Activated CD8-positive, alpha-beta T cell treated with anti-CD3 and anti-CD28 coated beads for 36 hours (primary cell): ENCODE measurements around the gene ZFC3H1. TPM values are rescaled to one million over a fixed set of nuclear protein-coding genes. Genes with fewer than 3 reads are reported as not detected.

ENCODE experiments used
- ATAC-seq: fragments of 200-7000 bp; cut with Tn5 transposase; one replicate; pipeline ENCODE4 v1.10.0; 2021; ENCODE audit warnings: mild to moderate bottlenecking, moderate library complexity
- CTCF ChIA-PET: fragments of 350-600 bp; sonication (Branson Sonifier 250); formaldehyde crosslinking; loops from one replicate; lab custom pipeline; 2021; ENCODE audit warnings: antibody characterized with exemption; lab: Charles Lee
- POLR2A ChIA-PET: fragments of 350-600 bp; sonication (Branson Sonifier 250); formaldehyde crosslinking; loops from one replicate; lab custom pipeline; 2021; ENCODE audit warnings: antibody characterized with exemption; lab: Charles Lee
- DNase-seq: peaks from one replicate; pipeline ENCODE4 v3.0.0-alpha.2; 2020
- H3K27ac Mint-ChIP-seq: one replicate; pipeline ENCODE4 v1.8.0; 2021; ENCODE audit warnings: mild to moderate bottlenecking, mixed read lengths
- H3K27me3 Mint-ChIP-seq: one replicate; pipeline ENCODE4 v1.8.0; 2021; ENCODE audit warnings: mixed read lengths
- H3K36me3 Mint-ChIP-seq: one replicate; pipeline ENCODE4 v1.8.0; 2021; ENCODE audit warnings: low read depth, mixed read lengths
- H3K4me1 Mint-ChIP-seq: one replicate; pipeline ENCODE4 v1.8.0; 2021; ENCODE audit warnings: low read depth, mixed read lengths
- H3K4me3 Mint-ChIP-seq: one replicate; pipeline ENCODE4 v1.8.0; 2021; ENCODE audit warnings: mild to moderate bottlenecking, moderate library complexity, mixed read lengths
- H3K9me3 Mint-ChIP-seq: one replicate; pipeline ENCODE4 v1.8.0; 2021; ENCODE audit warnings: mixed read lengths
- CTCF ChIP-seq: fragments of 200-600 bp; IDR thresholded peaks from one replicate; pipeline ENCODE4 v1.8.0; 2022; ENCODE audit warnings: antibody characterized with exemption, mild to moderate bottlenecking
- intact Hi-C: fragments of 100-400 bp; cut with micrococcal nuclease; formaldehyde crosslinking; loops from one replicate; pipeline ENCODE4 v1.10.0; 2022
- total RNA-seq, 2 experiments: library from RNA; stranded (reverse); gene quantifications; one replicate each; pipeline ENCODE4 v1.2.3, GENCODE V29; 2021

ZFC3H1 gene
- total RNA-seq, 2 experiments from 2014 or later: 47.1 to 58.4 TPM

- H3K27me3 Mint-ChIP-seq: no peaks in the 10 kb centered on the region
- DNase-seq: no peak
- H3K36me3 Mint-ChIP-seq: no peaks in the 10 kb centered on the region
- ChIA-PET CTCF (no interaction called here), POLR2A (no interaction called here)
- H3K4me3 Mint-ChIP-seq: no peak overlapping the region
- H3K4me1 Mint-ChIP-seq: peaks cover 8% of the 10 kb centered on the region
- no peak for TF ChIP-seq CTCF
- H3K9me3 Mint-ChIP-seq: no peaks in the 10 kb centered on the region
- H3K27ac Mint-ChIP-seq: no peak overlapping the region
- intact Hi-C loops: no loop called here
- ATAC-seq: no peak
Observed at GRCh38 chr12:71682466-71682865, 18.8 kb upstream of the ZFC3H1 start.

GRCh38 chr12:71671816-71672215, 8.2 kb upstream of the ZFC3H1 start:
- H3K4me1 Mint-ChIP-seq: peaks cover 20% of the 10 kb centered on the region
- H3K36me3 Mint-ChIP-seq: peaks cover 7% of the 10 kb centered on the region
- ChIA-PET CTCF (interaction anchor here (1.1 to 1.7 kb wide), 3 partner anchors 15 to 75 kb away, joined by 3 to 4 read pairs (median 3); no protein-coding TSS in a partner anchor), POLR2A (no interaction called here)
- no peak for TF ChIP-seq CTCF
- ATAC-seq: no peak
- H3K9me3 Mint-ChIP-seq: peaks cover 3% of the 10 kb centered on the region
- intact Hi-C loops: no loop called here
- no peak for DNase-seq
- no peak overlapping the region for H3K4me3 Mint-ChIP-seq
- no peak overlapping the region for H3K27ac Mint-ChIP-seq
- no peaks in the 10 kb centered on the region for H3K27me3 Mint-ChIP-seq

GRCh38 chr12:71671311-71671710, 7.7 kb upstream of the ZFC3H1 start:
- H3K27ac Mint-ChIP-seq: no peak overlapping the region

GRCh38 chr12:71666259-71666658, 2.6 kb upstream of the ZFC3H1 start:
- Mint-ChIP-seq H3K4me1 (peaks cover 26% of the 10 kb centered on the region), H3K9me3 (peaks cover 5% of the 10 kb centered on the region), H3K27me3 (no peaks in the 10 kb centered on the region), H3K27ac (peak overlapping the region; percentile 100), H3K36me3 (peaks cover 30% of the 10 kb centered on the region), H3K4me3 (peak overlapping the region; percentile 100)
- DNase-seq: no peak
- ChIA-PET CTCF (interaction anchor here (1.3 kb wide), 1 partner anchor 18 kb away, joined by 3 read pairs; no protein-coding TSS in a partner anchor), POLR2A (interaction anchor here (1.2 to 4.2 kb wide), 3 partner anchors 12 to 20 kb away, joined by 3 to 32 read pairs (median 5); partner anchors contain the start of gene TMEM19)
- TF ChIP-seq CTCF: no peak
- no peak for ATAC-seq
- intact Hi-C loops: loop anchor here (10.0 kb wide), 1 partner anchor 179 kb away; no protein-coding TSS in a partner anchor

More at GRCh38 chr12:71671311-71671710, 7.7 kb upstream of the ZFC3H1 start:
- no peak for ATAC-seq
- ChIA-PET POLR2A (no interaction called here), CTCF (interaction anchor here (1.1 to 1.7 kb wide), 3 partner anchors 15 to 76 kb away, joined by 3 to 4 read pairs (median 3); no protein-coding TSS in a partner anchor)
- intact Hi-C loops: no loop called here
- no peak for TF ChIP-seq CTCF
- H3K4me3 Mint-ChIP-seq: no peak overlapping the region
- H3K9me3 Mint-ChIP-seq: peaks cover 3% of the 10 kb centered on the region
- peaks cover 8% of the 10 kb centered on the region for H3K36me3 Mint-ChIP-seq
- DNase-seq: no peak
- peaks cover 20% of the 10 kb centered on the region for H3K4me1 Mint-ChIP-seq
- no peaks in the 10 kb centered on the region for H3K27me3 Mint-ChIP-seq

GRCh38 chr12:71665090-71665463, 1.4 kb upstream of the ZFC3H1 start:
- H3K36me3 Mint-ChIP-seq: peaks cover 33% of the 10 kb centered on the region
- H3K27me3 Mint-ChIP-seq: no peaks in the 10 kb centered on the region
- no peak for DNase-seq
- peak overlapping the region; percentile 100 for H3K4me3 Mint-ChIP-seq
- H3K4me1 Mint-ChIP-seq: peaks cover 27% of the 10 kb centered on the region
- intact Hi-C loops: loop anchor here (10.0 kb wide), 1 partner anchor 180 kb away; no protein-coding TSS in a partner anchor
- H3K27ac Mint-ChIP-seq: peak overlapping the region; percentile 100
- peaks cover 5% of the 10 kb centered on the region for H3K9me3 Mint-ChIP-seq
- ChIA-PET CTCF (interaction anchor here (1.0 to 1.5 kb wide), 2 partner anchors 13 to 28 kb away, joined by 3 to 4 read pairs; no protein-coding TSS in a partner anchor), POLR2A (interaction anchor here (0.8 to 4.2 kb wide), 8 partner anchors 10 to 173 kb away, joined by 3 to 75 read pairs (median 13); partner anchors contain the start of genes RAB21, TBC1D15 and TMEM19)
- no peak for ATAC-seq
- no peak for TF ChIP-seq CTCF
